HepG2 (cell line): ENCODE data around the gene ALDH3B1. TPM values are rescaled to one million over a fixed set of nuclear protein-coding genes. Genes with fewer than 3 reads are reported as not detected.

Experiments used
- ATF1 ChIP-seq: IDR thresholded peaks from 2 replicates; pipeline ENCODE4 v1.6.1; 2016; ENCODE audit warnings: mild to moderate bottlenecking, control low read depth
- CAMTA2 ChIP-seq: sonication (generic); formaldehyde crosslinking; IDR thresholded peaks from 2 replicates; pipeline ENCODE4 v1.4.0; 2020; ENCODE audit warnings: mild to moderate bottlenecking, missing genetic modification reagents, borderline replicate concordance
- CHCHD3 ChIP-seq: sonication (generic); formaldehyde crosslinking; IDR thresholded peaks from 2 replicates; pipeline ENCODE4 v1.8.0; 2022; ENCODE audit warnings: mild to moderate bottlenecking, missing genetic modification reagents, moderate library complexity
- E2F2 ChIP-seq: sonication (generic); formaldehyde crosslinking; IDR thresholded peaks from 2 replicates; pipeline ENCODE4 v1.4.0; 2020; ENCODE audit warnings: missing genetic modification reagents, borderline replicate concordance
- GATAD2A ChIP-seq: IDR thresholded peaks from 2 replicates; pipeline ENCODE4 v1.6.1; 2016
- GLMP ChIP-seq: sonication (generic); formaldehyde crosslinking; IDR thresholded peaks from 2 replicates; pipeline ENCODE4 v1.9.0; 2021; ENCODE audit warnings: missing genetic modification reagents, mild to moderate bottlenecking, borderline replicate concordance
- HOMEZ ChIP-seq: IDR thresholded peaks from 2 replicates; pipeline ENCODE4 v1.6.1; 2016; ENCODE audit warnings: low read depth
- JDP2 ChIP-seq: sonication (generic); formaldehyde crosslinking; IDR thresholded peaks from 2 replicates; pipeline ENCODE4 v1.8.1; 2022; ENCODE audit warnings: missing genetic modification reagents, borderline replicate concordance
- MIXL1 ChIP-seq: IDR thresholded peaks from 2 replicates; pipeline ENCODE4 v1.6.1; 2016
- MTF1 ChIP-seq: sonication (generic); formaldehyde crosslinking; IDR thresholded peaks from 2 replicates; pipeline ENCODE4 v1.5.0; 2020; ENCODE audit warnings: missing genetic modification reagents
- MYNN ChIP-seq: sonication (generic); formaldehyde crosslinking; IDR thresholded peaks from 2 replicates; pipeline ENCODE4 v1.4.0; 2020; ENCODE audit warnings: mild to moderate bottlenecking, low read depth, missing genetic modification reagents
- PBX3 ChIP-seq: sonication (generic); formaldehyde crosslinking; IDR thresholded peaks from 2 replicates; pipeline ENCODE4 v1.8.1; 2023; ENCODE audit warnings: missing genetic modification reagents, inconsistent platforms, borderline replicate concordance
- RORA ChIP-seq: sonication (generic); formaldehyde crosslinking; IDR thresholded peaks from 2 replicates; pipeline ENCODE4 v1.5.0; 2020; ENCODE audit warnings: mild to moderate bottlenecking, missing genetic modification reagents, moderate library complexity
- SMAD3 ChIP-seq: sonication (generic); formaldehyde crosslinking; IDR thresholded peaks from 2 replicates; pipeline ENCODE4 v1.4.0; 2020; ENCODE audit warnings: missing genetic modification reagents
- SMARCC2 ChIP-seq: fragments of 450-650 bp; IDR thresholded peaks from 2 replicates; pipeline ENCODE4 v1.6.1; 2017; ENCODE audit warnings: antibody characterized with exemption, mild to moderate bottlenecking
- ZBTB3 ChIP-seq: sonication (generic); formaldehyde crosslinking; IDR thresholded peaks from 2 replicates; pipeline ENCODE4 v1.4.0; 2020; ENCODE audit warnings: low read depth, mild to moderate bottlenecking, moderate library complexity, missing genetic modification reagents, borderline replicate concordance
- ZBTB38 ChIP-seq: sonication (generic); formaldehyde crosslinking; IDR thresholded peaks from 2 replicates; pipeline ENCODE4 v1.5.1; 2020; ENCODE audit warnings: mild to moderate bottlenecking, missing genetic modification reagents
- ZKSCAN5 ChIP-seq: sonication (generic); formaldehyde crosslinking; IDR thresholded peaks from 2 replicates; pipeline ENCODE4 v1.5.1; 2020; ENCODE audit warnings: mild to moderate bottlenecking, missing genetic modification reagents
- ZNF124 ChIP-seq: sonication (generic); formaldehyde crosslinking; IDR thresholded peaks from 2 replicates; pipeline ENCODE4 v1.4.0; 2020; ENCODE audit warnings: missing genetic modification reagents
- ZNF232 ChIP-seq: sonication (generic); formaldehyde crosslinking; IDR thresholded peaks from 2 replicates; pipeline ENCODE4 v1.4.0; 2020; ENCODE audit warnings: missing genetic modification reagents, borderline replicate concordance
- ZNF333 ChIP-seq: sonication (generic); formaldehyde crosslinking; IDR thresholded peaks from 2 replicates; pipeline ENCODE4 v1.4.0; 2020; ENCODE audit warnings: mild to moderate bottlenecking, missing genetic modification reagents, borderline replicate concordance
- ZNF343 ChIP-seq: sonication (generic); formaldehyde crosslinking; IDR thresholded peaks from 2 replicates; pipeline ENCODE4 v1.4.0; 2020; ENCODE audit warnings: mild to moderate bottlenecking, missing genetic modification reagents
- ZNF460 ChIP-seq: sonication (generic); formaldehyde crosslinking; IDR thresholded peaks from 2 replicates; pipeline ENCODE4 v1.5.1; 2020; ENCODE audit warnings: missing genetic modification reagents, mild to moderate bottlenecking, borderline replicate concordance
- ZNF564 ChIP-seq: sonication (generic); formaldehyde crosslinking; IDR thresholded peaks from 2 replicates; pipeline ENCODE4 v1.8.1; 2023; ENCODE audit warnings: mild to moderate bottlenecking, missing genetic modification reagents
- ZNF570 ChIP-seq: sonication (generic); formaldehyde crosslinking; IDR thresholded peaks from 2 replicates; pipeline ENCODE4 v1.4.0; 2020; ENCODE audit warnings: mild to moderate bottlenecking, missing genetic modification reagents, borderline replicate concordance
- ZNF674 ChIP-seq: sonication (generic); formaldehyde crosslinking; IDR thresholded peaks from 2 replicates; pipeline ENCODE4 v1.5.0; 2020; ENCODE audit warnings: low read depth, mild to moderate bottlenecking, missing genetic modification reagents
- ZNF878 ChIP-seq: sonication (generic); formaldehyde crosslinking; IDR thresholded peaks from 2 replicates; pipeline ENCODE4 v1.8.1; 2023; ENCODE audit warnings: mild to moderate bottlenecking, missing genetic modification reagents, moderate library complexity
- polyA plus RNA-seq, 8 experiments: library from polyadenylated mRNA; depleted of rRNA in 3 of 8; stranded (reverse) in 7 of 8; unstranded in 1 of 8; fragments of >200 nt; fragmentation: Illumina TruSeq in 4 of 8; extraction: Trizol in 4 of 8; gene quantifications; 2 replicates each; pipeline versions ENCODE4 v1.2.1 to v1.2.3, GENCODE V29; 2011 to 2016; ENCODE audit warnings: low read depth in 4 of 8, missing spikeins in 1 of 8, mixed read lengths in 1 of 8; ENCODE audit not compliant: insufficient read depth in 1 of 8
- total RNA-seq, 5 experiments: library from RNA; depleted of rRNA; stranded (reverse); fragments of >200 nt; fragmentation: Illumina TruSeq; extraction: Trizol; gene quantifications; 2 replicates each; pipeline ENCODE4 v1.2.3, GENCODE V29; 2016; ENCODE audit warnings: low read depth in 1 of 5

ALDH3B1 gene
- total and polyA plus RNA-seq, 2 of the 13 experiments (the other 11 are each of a cell fraction or from before 2014, with no cell fraction given), result 4.0 to 6.7 TPM

GRCh38 chr11:68038226-68038717, 28.1 kb downstream of the ALDH3B1 start (continued):
- TF ChIP-seq CAMTA2 (CRISPR knock-in tag) (peak; percentile 51; the same call in 1 of the 2 replicates), SMAD3 (CRISPR knock-in tag) (peak; percentile 85; the same call in 1 of the 2 replicates), ZKSCAN5 (peak; percentile 15; the same call in 1 of the 2 replicates), ZNF460 (CRISPR knock-in tag) (peak; percentile 66; the same call in 1 of the 2 replicates), E2F2 (CRISPR knock-in tag) (no peak), MTF1 (CRISPR knock-in tag) (no peak), ZNF570 (CRISPR knock-in tag) (no peak), PBX3 (CRISPR knock-in tag) (no peak), ZNF343 (CRISPR knock-in tag) (peak; percentile 72; the same call in 1 of the 2 replicates), ZNF124 (CRISPR knock-in tag) (peak; percentile 92), HOMEZ (peak; percentile 25; the same call in 1 of the 2 replicates), ZNF564 (CRISPR knock-in tag) (peak; percentile 90), MYNN (no peak), ZNF878 (peak; percentile 94), ZNF333 (CRISPR knock-in tag) (peak; percentile 92), SMARCC2 (no peak), ZBTB38 (CRISPR knock-in tag) (peak; percentile 93), ZNF674 (CRISPR knock-in tag) (no peak), JDP2 (no peak), ATF1 (CRISPR knock-in tag) (peak; percentile 65; the same call in 1 of the 2 replicates), GATAD2A (CRISPR knock-in tag) (peak; percentile 91), RORA (CRISPR knock-in tag) (no peak), ZBTB3 (peak; percentile 85; the same call in 1 of the 2 replicates), GLMP (no peak), MIXL1 (CRISPR knock-in tag) (peak; percentile 89), ZNF232 (CRISPR knock-in tag) (peak; percentile 75; the same call in 1 of the 2 replicates), CHCHD3 (no peak)
